Measurements from ENCODE around the gene TBC1D10B.

DNA sequence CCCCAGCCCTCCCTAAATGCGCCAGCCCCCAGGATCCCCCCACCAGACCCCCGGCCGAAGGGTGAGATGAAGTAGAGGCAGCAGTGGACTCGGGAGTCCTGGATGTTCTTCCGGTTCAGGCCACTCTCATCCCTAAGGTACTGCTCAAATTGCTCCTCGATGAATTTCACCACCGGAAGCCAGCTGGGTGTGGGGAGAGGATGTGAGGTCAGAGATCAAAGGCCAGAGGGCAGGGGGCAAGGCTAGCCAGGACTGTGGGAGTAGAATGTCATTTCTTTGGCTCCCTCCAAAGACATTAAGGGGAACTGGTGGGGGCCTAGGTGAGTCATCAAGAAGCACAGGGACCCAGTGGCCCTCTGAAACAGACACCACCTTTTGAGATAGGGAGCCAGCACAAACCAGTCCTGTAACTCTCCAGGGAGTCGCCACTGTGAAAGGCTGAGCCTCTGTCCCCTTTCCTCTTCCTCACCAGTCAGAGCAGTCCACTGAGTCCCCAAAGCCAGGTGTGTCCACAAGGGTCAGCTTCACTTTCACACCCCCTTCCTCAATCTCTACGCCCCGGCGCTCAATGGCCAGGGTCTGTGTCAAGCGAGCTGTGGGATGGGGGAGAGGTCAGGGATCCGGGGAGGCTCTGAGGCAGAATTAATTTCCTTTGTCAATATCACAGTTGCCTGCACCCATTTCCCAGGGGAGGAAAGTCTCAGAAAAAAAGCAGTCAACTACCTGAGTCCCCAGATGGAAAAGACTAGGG, 11.2 kb upstream of the TBC1D10B start:
- no peak for TF ChIP-seq CTCF (IDR thresholded peaks at IDR 0.05; ENCODE audit: low read depth, low read length)
- TF ChIP-seq EZH2phosphoT487 (IDR thresholded peaks at IDR 0.05; ENCODE audit: low read depth), result no peak

All from OCI-LY3 (cell line).